Kidney epithelial cell (primary cell): ENCODE results near the gene LAMB4. TPM values are rescaled to one million over a fixed set of nuclear protein-coding genes. Genes with fewer than 3 reads are reported as not detected.

Experiments used
- DNase-seq: peaks from one replicate; pipeline ENCODE4 v3.0.0-alpha.2; 2010; ENCODE audit warnings: low read depth
- H3K27me3 ChIP-seq: 2 replicates; pipeline ENCODE4 v1.6.0; 2011; ENCODE audit warnings: low read length; ENCODE audit not compliant: control insufficient read depth, insufficient read depth
- H3K36me3 ChIP-seq: 2 replicates; pipeline ENCODE4 v1.5.1; 2011; ENCODE audit warnings: low read length; ENCODE audit not compliant: control insufficient read depth, insufficient read depth
- H3K4me3 ChIP-seq: 2 replicates; pipeline ENCODE4 v1.5.1; 2011; ENCODE audit warnings: low read depth, mild to moderate bottlenecking, control low read depth, low read length
- total RNA-seq: library from RNA; depleted of rRNA; stranded (reverse); fragments of >200 nt; gene quantifications from 2 replicates; pipeline ENCODE4 v1.2.3, GENCODE V29; 2015
- TF ChIP-seq, protein P1 (sequence below): IDR thresholded peaks from 2 replicates; pipeline ENCODE4 v1.5.1; 2011; ENCODE audit warnings: mild to moderate bottlenecking, moderate library complexity, low read length, control low read depth, inconsistent platforms; ENCODE audit not compliant: insufficient read depth, poor library complexity, severe bottlenecking

Gene LAMB4
- total RNA-seq, 1 donor from 2014 or later = not detected

DNA sequence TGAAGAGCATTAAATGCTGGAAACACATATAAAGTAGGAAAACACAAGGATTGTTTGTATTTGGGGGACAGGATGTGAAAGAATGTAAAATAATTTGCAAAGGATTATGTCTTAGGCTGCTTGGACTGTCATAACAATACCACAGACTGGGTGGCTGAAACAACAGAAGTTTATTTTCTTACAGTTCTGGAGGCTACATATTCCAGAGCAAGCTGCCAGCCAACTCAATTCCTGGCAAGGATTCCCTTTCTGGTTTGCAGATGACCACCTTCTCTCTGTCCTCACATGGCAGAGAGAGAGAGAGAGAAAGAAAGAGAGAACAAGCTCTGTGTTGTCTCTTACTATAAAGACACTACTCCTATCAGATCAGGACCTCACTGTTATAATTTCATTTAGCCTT is 8.8 kb upstream of the LAMB4 start:
- no peaks in the 10 kb centered on the region for H3K27me3 ChIP-seq

DNA sequence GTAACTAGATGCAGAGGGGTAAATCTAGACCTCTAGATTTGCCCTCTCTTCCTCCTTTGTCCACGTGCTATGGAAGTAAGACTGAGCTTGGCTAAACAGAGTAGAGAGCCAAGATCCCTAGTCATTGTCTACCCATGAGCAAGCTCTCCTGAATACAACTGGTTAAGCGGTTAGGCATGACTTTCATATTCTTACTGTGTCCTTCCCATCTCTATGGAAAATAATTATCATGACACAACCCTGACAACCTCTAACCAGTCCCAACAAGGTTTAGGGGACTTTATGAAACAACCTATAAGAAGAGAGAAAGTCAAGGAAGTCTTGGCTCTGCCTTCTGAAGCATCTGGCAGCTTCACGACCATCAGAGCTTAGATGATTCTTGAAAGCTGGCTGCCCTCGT is 7.8 kb upstream of the LAMB4 start:
- Histone ChIP-seq H3K4me3 (no peak overlapping the region), H3K36me3 (no peaks in the 10 kb centered on the region), H3K27me3 (no peaks in the 10 kb centered on the region)
- no peak for DNase-seq
- TF ChIP-seq, protein P1, sequence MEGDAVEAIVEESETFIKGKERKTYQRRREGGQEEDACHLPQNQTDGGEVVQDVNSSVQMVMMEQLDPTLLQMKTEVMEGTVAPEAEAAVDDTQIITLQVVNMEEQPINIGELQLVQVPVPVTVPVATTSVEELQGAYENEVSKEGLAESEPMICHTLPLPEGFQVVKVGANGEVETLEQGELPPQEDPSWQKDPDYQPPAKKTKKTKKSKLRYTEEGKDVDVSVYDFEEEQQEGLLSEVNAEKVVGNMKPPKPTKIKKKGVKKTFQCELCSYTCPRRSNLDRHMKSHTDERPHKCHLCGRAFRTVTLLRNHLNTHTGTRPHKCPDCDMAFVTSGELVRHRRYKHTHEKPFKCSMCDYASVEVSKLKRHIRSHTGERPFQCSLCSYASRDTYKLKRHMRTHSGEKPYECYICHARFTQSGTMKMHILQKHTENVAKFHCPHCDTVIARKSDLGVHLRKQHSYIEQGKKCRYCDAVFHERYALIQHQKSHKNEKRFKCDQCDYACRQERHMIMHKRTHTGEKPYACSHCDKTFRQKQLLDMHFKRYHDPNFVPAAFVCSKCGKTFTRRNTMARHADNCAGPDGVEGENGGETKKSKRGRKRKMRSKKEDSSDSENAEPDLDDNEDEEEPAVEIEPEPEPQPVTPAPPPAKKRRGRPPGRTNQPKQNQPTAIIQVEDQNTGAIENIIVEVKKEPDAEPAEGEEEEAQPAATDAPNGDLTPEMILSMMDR = no peak

More for the DNA sequence above, 8.8 kb upstream of the LAMB4 start:
- DNase-seq = no peak
- no peak overlapping the region for H3K4me3 ChIP-seq
- TF ChIP-seq, protein P1 = no peak
- no peaks in the 10 kb centered on the region for H3K36me3 ChIP-seq

DNA sequence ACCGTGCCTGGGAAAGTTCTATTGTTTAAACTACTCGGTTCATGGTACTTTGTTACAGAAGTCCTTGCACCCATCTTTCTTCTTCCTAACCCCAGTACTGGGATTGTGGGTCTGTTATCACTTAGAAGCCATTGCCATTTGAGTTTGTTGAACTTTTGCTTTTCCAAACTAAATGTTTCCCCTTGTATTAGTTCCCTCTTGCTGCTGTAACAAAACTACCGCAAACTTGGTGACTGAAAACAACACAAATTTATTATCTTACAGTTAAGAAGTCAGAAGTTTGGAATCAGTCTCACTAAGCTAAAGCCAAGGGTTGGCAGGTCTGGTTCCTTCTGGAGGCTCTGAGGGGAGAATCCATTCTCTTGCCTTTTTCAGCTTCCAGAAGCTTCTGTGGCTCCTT is 6.9 kb upstream of the LAMB4 start:
- TF ChIP-seq, protein P1 = no peak
- Histone ChIP-seq H3K36me3 (no peaks in the 10 kb centered on the region), H3K27me3 (no peaks in the 10 kb centered on the region), H3K4me3 (no peak overlapping the region)
- no peak for DNase-seq

DNA sequence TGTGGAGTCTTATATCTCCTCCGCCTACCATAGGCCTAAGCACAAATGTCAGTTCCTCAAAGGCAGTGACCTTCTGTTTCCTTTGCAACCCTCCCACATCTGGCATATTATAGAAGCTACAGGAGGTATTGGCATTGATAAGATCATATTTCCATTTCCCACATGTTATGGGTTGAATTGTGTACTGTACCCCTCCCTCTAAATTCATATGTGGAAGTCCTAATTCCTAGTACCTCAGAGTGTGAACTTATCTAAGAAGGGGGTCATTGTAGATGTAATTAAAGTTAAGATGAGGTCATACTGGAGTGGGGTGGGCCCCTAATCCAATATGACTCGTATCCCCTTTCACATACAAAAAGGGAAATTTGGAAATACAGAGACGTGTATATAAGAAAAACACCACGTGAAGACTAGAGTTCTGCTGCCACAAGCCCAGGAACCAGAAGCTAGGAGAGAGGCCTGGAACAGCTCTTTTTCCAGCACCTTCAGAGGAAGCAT is 6.1 kb upstream of the LAMB4 start:
- TF ChIP-seq, protein P1 = no peak
- no peak for DNase-seq
- Histone ChIP-seq H3K36me3 (no peaks in the 10 kb centered on the region), H3K27me3 (no peaks in the 10 kb centered on the region), H3K4me3 (no peak overlapping the region)

DNA sequence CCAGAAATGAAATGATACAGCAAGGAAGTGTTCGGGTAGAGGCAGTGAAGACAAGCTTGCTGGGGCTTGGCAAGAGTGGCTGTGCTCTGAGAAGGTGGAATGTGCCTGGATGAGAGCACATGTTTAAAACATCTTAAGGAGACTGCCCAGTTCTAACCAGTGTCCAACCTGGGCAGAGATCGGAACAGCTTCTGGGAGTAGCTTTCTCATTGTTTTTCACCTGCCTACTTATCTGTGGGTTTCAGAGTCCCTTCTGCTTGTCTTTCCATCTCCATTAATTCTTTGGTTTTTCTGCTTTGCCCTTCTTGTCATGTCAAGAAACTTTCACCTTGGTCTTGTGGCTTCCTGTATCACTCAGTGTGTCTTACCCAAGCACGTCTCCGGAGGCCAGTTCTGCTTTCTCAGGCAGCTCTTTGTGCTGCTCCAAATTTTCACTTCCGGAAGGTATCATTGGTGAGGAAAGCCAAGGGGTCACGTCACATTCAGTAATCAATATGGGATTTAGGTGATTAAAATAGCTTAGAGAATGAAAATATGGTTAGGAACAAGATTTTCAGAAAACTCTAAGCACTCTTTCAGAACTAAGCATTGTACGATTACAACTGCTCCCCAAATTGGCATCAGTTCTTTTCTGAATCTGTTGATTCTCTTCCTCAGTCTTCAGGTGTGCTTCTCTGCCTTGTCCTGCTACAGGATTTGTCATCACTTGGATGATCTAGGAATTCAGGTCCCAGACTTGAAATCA is 5.5 kb upstream of the LAMB4 start:
- Histone ChIP-seq H3K36me3 (no peaks in the 10 kb centered on the region), H3K27me3 (no peaks in the 10 kb centered on the region), H3K4me3 (no peak overlapping the region)
- no peak for DNase-seq
- TF ChIP-seq, protein P1 = no peak

DNA sequence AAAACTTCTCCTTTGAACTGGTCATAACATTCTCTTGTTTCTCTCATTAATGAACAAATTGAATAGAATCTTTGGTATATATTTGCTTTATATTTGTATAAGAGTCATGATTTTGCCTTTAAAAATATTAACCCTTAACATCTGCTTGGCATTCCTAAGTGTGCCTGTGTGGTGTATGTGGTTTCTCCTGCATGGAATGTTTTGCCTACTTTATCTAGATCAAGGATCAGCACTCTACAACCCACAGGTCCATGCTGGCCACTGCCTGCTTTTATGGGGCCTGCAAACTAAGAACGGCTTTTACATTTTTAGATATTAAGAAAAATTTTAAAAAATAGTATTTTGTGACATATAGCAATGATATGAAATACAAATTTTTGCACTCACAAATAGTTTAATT is 4.3 kb upstream of the LAMB4 start:
- TF ChIP-seq, protein P1 = no peak
- no peaks in the 10 kb centered on the region for H3K36me3 ChIP-seq
- DNase-seq = no peak
- H3K4me3 ChIP-seq = no peak overlapping the region
- H3K27me3 ChIP-seq = no peaks in the 10 kb centered on the region
